ENCODE data around the gene OR2AE1. TPM values are rescaled to one million over a fixed set of nuclear protein-coding genes. Genes with fewer than 3 reads are reported as not detected.

OR2AE1 gene
- total RNA-seq, 1 donor from 2014 or later = not detected

GRCh38 chr7:99848420-99849216 lies 28.2 kb downstream of the OR2AE1 start:
- Mint-ChIP-seq H3K9me3 (no peaks in the 10 kb centered on the region), H3K27me3 (peaks cover 3% of the 10 kb centered on the region), H3K36me3 (no peaks in the 10 kb centered on the region), H3K27ac (peak overlapping the region; percentile 69), H3K4me3 (no peak overlapping the region), H3K4me1 (ENCODE audit: unreplicated experiment) (no peaks in the 10 kb centered on the region)
- no peak for DNase-seq (ENCODE audit: extremely low spot score, unreplicated experiment)
- no peak for TF ChIP-seq CTCF (conservative IDR thresholded peaks at IDR 0.05)

- no peaks in the 10 kb centered on the region for H3K9me3 Mint-ChIP-seq
- no peak for DNase-seq (ENCODE audit: extremely low spot score, unreplicated experiment)
- no peak for TF ChIP-seq CTCF (conservative IDR thresholded peaks at IDR 0.05)
- peaks cover 17% of the 10 kb centered on the region for H3K27me3 Mint-ChIP-seq
- H3K4me3 Mint-ChIP-seq = no peak overlapping the region
- H3K4me1 Mint-ChIP-seq (ENCODE audit: unreplicated experiment) = no peaks in the 10 kb centered on the region
- H3K36me3 Mint-ChIP-seq = no peaks in the 10 kb centered on the region
- H3K27ac Mint-ChIP-seq = no peak overlapping the region
Observed at GRCh38 chr7:99844328-99844727, 32.5 kb downstream of the OR2AE1 start.

- Mint-ChIP-seq H3K4me1 (ENCODE audit: unreplicated experiment) (no peaks in the 10 kb centered on the region), H3K4me3 (no peak overlapping the region), H3K36me3 (no peaks in the 10 kb centered on the region), H3K27ac (no peak overlapping the region), H3K9me3 (no peaks in the 10 kb centered on the region), H3K27me3 (peaks cover 22% of the 10 kb centered on the region)
- no peak for DNase-seq (ENCODE audit: extremely low spot score, unreplicated experiment)
- no peak for TF ChIP-seq CTCF (conservative IDR thresholded peaks at IDR 0.05)
Observed at GRCh38 chr7:99843808-99844207, 33.0 kb downstream of the OR2AE1 start.

GRCh38 chr7:99842926-99843325 lies 33.9 kb downstream of the OR2AE1 start:
- Mint-ChIP-seq H3K27ac (no peak overlapping the region), H3K27me3 (peaks cover 19% of the 10 kb centered on the region), H3K4me3 (no peak overlapping the region), H3K9me3 (no peaks in the 10 kb centered on the region), H3K36me3 (no peaks in the 10 kb centered on the region), H3K4me1 (ENCODE audit: unreplicated experiment) (peaks cover 3% of the 10 kb centered on the region)
- no peak for TF ChIP-seq CTCF (conservative IDR thresholded peaks at IDR 0.05)
- no peak for DNase-seq (ENCODE audit: extremely low spot score, unreplicated experiment)

GRCh38 chr7:99840136-99840869 lies 36.5 kb downstream of the OR2AE1 start:
- Mint-ChIP-seq H3K4me3 (no peak overlapping the region), H3K27me3 (peaks cover 19% of the 10 kb centered on the region), H3K9me3 (no peaks in the 10 kb centered on the region), H3K36me3 (no peaks in the 10 kb centered on the region), H3K4me1 (ENCODE audit: unreplicated experiment) (peaks cover 6% of the 10 kb centered on the region), H3K27ac (no peak overlapping the region)
- TF ChIP-seq CTCF (conservative IDR thresholded peaks at IDR 0.05) = no peak
- no peak for DNase-seq (ENCODE audit: extremely low spot score, unreplicated experiment)
